HG02798 (cell line): ENCODE data around the gene N4BP2.

ENCODE experiments used
- ATAC-seq: cut with Tn5 transposase; IDR thresholded peaks from one replicate; pipeline ENCODE4 v1.9.1; 2021; ENCODE audit warnings: mild to moderate bottlenecking; ENCODE audit not compliant: unreplicated experiment, poor library complexity

Gene N4BP2

DNA sequence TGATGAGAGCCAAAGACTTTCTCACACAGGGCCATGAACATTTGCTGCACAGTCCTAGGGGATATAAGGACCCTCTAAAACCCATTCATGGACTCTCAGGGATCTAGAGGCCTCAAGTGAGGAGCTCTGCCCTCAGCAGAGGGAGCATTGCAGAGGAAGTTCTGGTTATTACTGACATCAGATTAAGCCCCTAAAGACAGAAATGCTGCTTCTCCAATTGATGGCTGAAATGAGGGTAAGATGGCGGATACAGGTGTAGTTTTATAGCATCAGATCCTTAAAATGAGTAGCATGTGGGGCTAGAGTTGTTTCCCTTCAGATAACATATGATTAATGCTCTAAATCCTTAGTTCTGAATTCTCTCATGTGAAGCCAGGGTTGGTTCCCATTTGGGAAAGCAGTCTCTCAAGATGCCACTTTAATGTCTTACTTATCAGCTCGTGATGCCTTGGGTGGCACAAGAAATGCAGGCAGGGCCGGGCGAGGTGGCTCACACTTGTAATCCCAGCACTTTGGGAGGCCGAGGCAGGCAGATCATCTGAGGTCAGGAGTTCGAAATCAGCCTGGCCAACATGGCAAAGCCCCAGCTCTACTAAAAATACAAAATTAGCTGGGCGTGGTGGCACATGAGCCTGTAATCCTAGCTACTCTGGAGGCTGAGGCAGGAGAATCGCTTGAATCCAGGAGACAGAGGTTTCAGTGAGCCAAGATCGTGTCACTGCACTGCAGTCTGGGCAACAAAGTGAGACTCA, 148.0 kb downstream of the N4BP2 start:
- ATAC-seq: no peak

DNA sequence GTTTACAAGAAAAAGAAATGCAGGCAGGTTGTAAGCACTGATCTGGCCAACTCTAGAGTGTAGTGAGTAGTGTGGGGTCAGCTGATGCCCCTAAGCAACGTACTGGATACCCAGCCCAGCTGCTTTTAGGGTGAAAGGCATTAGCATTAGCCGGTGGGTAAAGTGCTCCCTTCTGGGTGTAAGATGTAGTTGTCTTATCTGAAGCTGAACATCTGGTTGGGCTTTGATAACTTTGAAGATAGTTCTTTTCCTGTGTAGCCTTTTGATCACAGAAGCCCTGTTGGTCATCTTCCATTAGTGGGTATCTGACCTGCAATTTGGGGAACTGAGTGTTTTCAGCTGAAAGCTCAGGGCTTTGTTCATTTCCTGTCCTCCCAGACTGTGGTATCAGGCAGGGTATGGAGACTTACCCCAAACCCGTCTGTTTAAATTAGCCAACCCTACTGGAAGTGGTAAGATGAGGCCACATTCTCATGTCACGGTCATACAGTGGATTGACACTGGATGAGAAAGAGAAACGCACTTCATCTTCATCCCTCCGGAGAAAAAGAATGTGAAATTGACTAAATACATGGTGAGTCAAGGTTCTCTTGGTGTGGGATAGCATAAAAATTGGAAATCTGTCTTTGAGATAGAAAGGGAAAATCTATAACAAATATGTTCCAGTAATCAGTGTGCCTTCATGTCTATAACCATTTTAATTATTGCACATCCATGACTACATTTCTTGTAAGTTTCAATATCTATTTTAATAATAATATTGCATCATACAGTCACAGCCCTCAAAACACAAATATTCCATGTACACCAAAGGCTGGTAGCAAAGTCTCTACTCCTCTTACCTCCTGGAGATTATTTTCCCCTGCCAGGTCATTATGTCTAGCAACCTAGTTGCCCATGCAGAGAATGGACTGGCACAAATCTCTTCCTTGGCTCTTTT, 148.9 kb downstream of the N4BP2 start:
- ATAC-seq: peak; percentile 62

DNA sequence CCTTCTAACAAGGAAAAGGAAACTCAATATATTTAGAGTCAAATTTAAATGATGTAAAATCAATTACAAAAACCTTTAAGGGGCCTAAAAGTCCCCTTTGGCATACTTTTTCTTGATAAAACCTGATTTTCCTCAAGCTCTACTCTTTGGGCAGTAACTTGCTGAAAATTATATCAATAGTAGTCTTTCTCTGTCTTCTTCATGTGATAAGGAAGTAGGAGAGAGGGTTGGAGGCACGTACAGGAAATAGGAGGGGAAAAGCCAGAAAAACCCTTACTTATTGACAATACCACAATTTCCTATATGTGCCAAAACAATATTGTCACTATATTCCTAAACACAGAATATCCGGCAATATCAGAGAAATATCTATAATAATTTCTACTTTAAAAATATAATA, 149.8 kb downstream of the N4BP2 start:
- no peak for ATAC-seq
